ENCODE results near the gene NOL4L.

Gene NOL4L

GRCh38 chr20:32440069-32440757 lies 144.9 kb downstream of the NOL4L start:
- DNase-seq, result no peak

- peak; percentile 63 for DNase-seq
Measured at GRCh38 chr20:32439132-32439829, 145.9 kb downstream of the NOL4L start.

GRCh38 chr20:32438331-32438858 lies 146.7 kb downstream of the NOL4L start:
- no peak for DNase-seq

- peak; percentile 46 for DNase-seq
Measured at GRCh38 chr20:32437391-32438074, 147.6 kb downstream of the NOL4L start.

GRCh38 chr20:32436968-32437367 lies 148.2 kb downstream of the NOL4L start:
- no peak for DNase-seq

GRCh38 chr20:32436142-32436861 lies 148.8 kb downstream of the NOL4L start:
- DNase-seq, result no peak

GRCh38 chr20:32435449-32436107 lies 149.6 kb downstream of the NOL4L start:
- no peak for DNase-seq

GRCh38 chr20:32434434-32434833 lies 150.7 kb downstream of the NOL4L start:
- no peak for DNase-seq

GRCh38 chr20:32433311-32434021 lies 151.7 kb downstream of the NOL4L start:
- DNase-seq, result no peak

- no peak for DNase-seq
Measured at GRCh38 chr20:32432277-32432676, 152.9 kb downstream of the NOL4L start.

- no peak for DNase-seq
Measured at GRCh38 chr20:32431457-32431856, 153.7 kb downstream of the NOL4L start.

- no peak for DNase-seq
Measured at GRCh38 chr20:32429745-32430360, 155.3 kb downstream of the NOL4L start.

- DNase-seq, result no peak
Measured at GRCh38 chr20:32429343-32429742, 155.8 kb downstream of the NOL4L start.

- no peak for DNase-seq
Measured at GRCh38 chr20:32427996-32428395, 157.1 kb downstream of the NOL4L start.

- DNase-seq, result no peak
Measured at GRCh38 chr20:32421290-32421689, 163.8 kb downstream of the NOL4L start.

- no peak for DNase-seq
Measured at GRCh38 chr20:32418376-32418775, 166.8 kb downstream of the NOL4L start.

- no peak for DNase-seq
Measured at GRCh38 chr20:32416206-32416605, 168.9 kb downstream of the NOL4L start.

- DNase-seq, result no peak
Measured at GRCh38 chr20:32415494-32415893, 169.6 kb downstream of the NOL4L start.

GRCh38 chr20:32411955-32412706 lies 173.0 kb downstream of the NOL4L start:
- DNase-seq, result no peak

- peak; percentile 73 for DNase-seq
Measured at GRCh38 chr20:32407131-32407750, 177.9 kb downstream of the NOL4L start.

Data from activated CD4-positive, alpha-beta T cell treated with anti-CD3 and anti-CD28 coated beads for 48 hours (primary cell).